GM12873 (cell line): ENCODE results near the gene CLASRP.
A peak's percentile ranks its signal among the peaks of the same experiment; 100 is the strongest.

ENCODE experiments used
- CTCF ChIP-seq: IDR thresholded peaks from 2 replicates; pipeline ENCODE4 v1.5.1; 2012; ENCODE audit warnings: low read depth, mild to moderate bottlenecking, moderate library complexity, low read length, control low read depth; ENCODE audit not compliant: insufficient read depth; ENCODE audit errors: missing control alignments

Gene CLASRP

GRCh38 chr19:45082170-45082569 lies 43.3 kb downstream of the CLASRP start:
- TF ChIP-seq CTCF: no peak

GRCh38 chr19:45086480-45086879 lies 47.6 kb downstream of the CLASRP start:
- TF ChIP-seq CTCF: no peak

- TF ChIP-seq CTCF: no peak
These were observed 48.7 kb downstream of the CLASRP start for GRCh38 chr19:45087531-45087930.

GRCh38 chr19:45090034-45090433 lies 51.2 kb downstream of the CLASRP start:
- no peak for TF ChIP-seq CTCF

- TF ChIP-seq CTCF: no peak
These were observed 51.8 kb downstream of the CLASRP start for GRCh38 chr19:45090606-45091005.

GRCh38 chr19:45091031-45091923 lies 52.4 kb downstream of the CLASRP start:
- no peak for TF ChIP-seq CTCF

- TF ChIP-seq CTCF: peak; percentile 22
These were observed 54.2 kb downstream of the CLASRP start, which contains the start of gene PPP1R37 for GRCh38 chr19:45092747-45093678. PPP1R37 (plus strand) TSS chr19:45093179; CDS start chr19:45093326, 147 bp downstream.
